Measurements from ENCODE around the gene ADAMTSL2.

DNA sequence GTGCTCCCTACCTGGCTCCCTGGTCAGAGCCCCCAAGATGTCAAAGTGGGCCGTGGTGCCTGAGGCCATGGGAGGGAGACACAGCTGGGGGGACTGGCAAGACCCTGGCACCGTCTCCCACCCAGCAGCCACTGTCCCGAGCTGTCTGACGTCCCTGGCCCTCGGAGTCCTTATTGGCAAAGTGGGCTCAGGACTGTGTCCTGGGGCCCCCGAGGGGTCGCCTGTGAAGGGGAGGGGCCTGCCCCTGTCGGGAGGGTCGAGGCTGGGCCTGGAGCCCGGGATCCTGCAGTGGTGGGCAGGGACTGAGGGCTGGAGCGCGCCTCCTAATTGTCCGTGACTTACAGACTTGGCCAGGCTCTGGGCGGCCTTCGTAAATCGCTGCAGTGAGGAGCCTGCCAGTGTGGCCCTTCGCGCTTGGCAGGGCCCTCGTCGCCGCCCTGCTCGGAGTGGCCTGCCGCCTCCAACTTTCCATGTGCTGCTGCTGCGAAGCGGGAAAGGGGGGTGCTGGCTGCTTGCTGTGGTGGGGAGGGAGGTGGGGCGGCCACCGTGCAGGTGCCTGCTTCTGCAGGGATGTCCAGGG, 23.5 kb upstream of the ADAMTSL2 start:
- TF ChIP-seq, protein P1, sequence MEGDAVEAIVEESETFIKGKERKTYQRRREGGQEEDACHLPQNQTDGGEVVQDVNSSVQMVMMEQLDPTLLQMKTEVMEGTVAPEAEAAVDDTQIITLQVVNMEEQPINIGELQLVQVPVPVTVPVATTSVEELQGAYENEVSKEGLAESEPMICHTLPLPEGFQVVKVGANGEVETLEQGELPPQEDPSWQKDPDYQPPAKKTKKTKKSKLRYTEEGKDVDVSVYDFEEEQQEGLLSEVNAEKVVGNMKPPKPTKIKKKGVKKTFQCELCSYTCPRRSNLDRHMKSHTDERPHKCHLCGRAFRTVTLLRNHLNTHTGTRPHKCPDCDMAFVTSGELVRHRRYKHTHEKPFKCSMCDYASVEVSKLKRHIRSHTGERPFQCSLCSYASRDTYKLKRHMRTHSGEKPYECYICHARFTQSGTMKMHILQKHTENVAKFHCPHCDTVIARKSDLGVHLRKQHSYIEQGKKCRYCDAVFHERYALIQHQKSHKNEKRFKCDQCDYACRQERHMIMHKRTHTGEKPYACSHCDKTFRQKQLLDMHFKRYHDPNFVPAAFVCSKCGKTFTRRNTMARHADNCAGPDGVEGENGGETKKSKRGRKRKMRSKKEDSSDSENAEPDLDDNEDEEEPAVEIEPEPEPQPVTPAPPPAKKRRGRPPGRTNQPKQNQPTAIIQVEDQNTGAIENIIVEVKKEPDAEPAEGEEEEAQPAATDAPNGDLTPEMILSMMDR (IDR thresholded peaks at IDR 0.05), result no peak
- TF ChIP-seq POLR2A (IDR thresholded peaks at IDR 0.05), result no peak
- no peak for TF ChIP-seq POLR2AphosphoS5 (IDR thresholded peaks at IDR 0.05; ENCODE audit: insufficient read depth in 1 of 2, low read depth in 1 of 2)

Measured in vagina (tissue), 2 donors.